ENCODE results near the gene LCN1.

GRCh38 chr9:135566552-135566951 lies 45.3 kb downstream of the LCN1 start:
- TF ChIP-seq EP300 (conservative IDR thresholded peaks at IDR 0.05; ENCODE audit: poor library complexity, severe bottlenecking): no peak
- no peak for TF ChIP-seq CTCF (IDR thresholded peaks at IDR 0.05; ENCODE audit: poor library complexity, severe bottlenecking)
- no peak for TF ChIP-seq POLR2AphosphoS5 (IDR thresholded peaks at IDR 0.05)
- no peak for TF ChIP-seq EZH2 (IDR thresholded peaks at IDR 0.05; ENCODE audit: borderline replicate concordance, insufficient read depth, low read length, poor library complexity, severe bottlenecking)
- no peak for TF ChIP-seq RAD21 (conservative IDR thresholded peaks at IDR 0.05)
- no peak for TF ChIP-seq TAF1 (IDR thresholded peaks at IDR 0.05; ENCODE audit: low read depth)

Data from neural cell (in vitro differentiated cells).